ENCODE data around the gene CFAP99. TPM values are rescaled to one million over a fixed set of nuclear protein-coding genes. Genes with fewer than 3 reads are reported as not detected.

CFAP99 gene
- total RNA-seq, 1 donor: 0.27 TPM

GRCh38 chr4:2390146-2390545 lies 28.6 kb upstream of the CFAP99 start:
- DNase-seq (ENCODE audit: low read depth in 2 of 3, low spot score in 2 of 3): no peak

DNA sequence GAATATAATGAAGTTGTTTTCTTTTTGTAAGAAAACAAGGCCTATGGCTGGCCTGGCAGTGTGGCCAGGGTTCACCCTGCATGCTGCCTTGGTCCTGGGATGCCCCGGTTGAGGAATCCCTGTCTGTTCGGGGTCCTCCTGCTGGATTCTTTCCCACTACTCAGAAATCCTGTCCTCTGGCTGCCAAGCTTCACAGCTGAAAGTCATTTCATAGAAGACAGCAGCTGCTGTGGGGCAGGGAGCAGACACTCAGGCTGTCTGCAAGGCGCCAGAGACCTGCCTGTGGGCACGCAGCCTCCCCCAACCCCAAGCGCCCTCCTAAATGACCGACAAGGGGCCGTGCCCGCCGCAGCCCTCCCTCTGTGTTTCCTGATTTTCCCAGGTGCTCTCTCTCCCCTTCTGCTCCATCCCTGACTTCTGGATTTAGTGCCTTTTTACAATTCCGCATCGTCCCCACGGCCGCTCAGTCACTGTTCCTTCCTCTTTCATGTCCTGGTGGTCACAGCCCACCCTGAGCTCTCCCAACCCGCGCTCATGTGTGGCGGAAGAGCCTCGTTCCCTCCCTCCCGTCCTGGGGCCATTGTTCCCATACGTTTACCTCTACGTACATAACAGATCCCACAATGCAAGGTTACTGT lies 27.9 kb upstream of the CFAP99 start:
- DNase-seq (ENCODE audit: low read depth in 2 of 3, low spot score in 2 of 3): peak in 1 of 3 donors; percentile 56

- no peak for DNase-seq (ENCODE audit: low read depth in 2 of 3, low spot score in 2 of 3)
Observed at GRCh38 chr4:2393353-2394270, 25.1 kb upstream of the CFAP99 start.

GRCh38 chr4:2394528-2394927 lies 24.2 kb upstream of the CFAP99 start:
- DNase-seq (ENCODE audit: low read depth in 2 of 3, low spot score in 2 of 3): no peak

- no peak for DNase-seq (ENCODE audit: low read depth in 2 of 3, low spot score in 2 of 3)
Observed at GRCh38 chr4:2395038-2395437, 23.7 kb upstream of the CFAP99 start.

DNA sequence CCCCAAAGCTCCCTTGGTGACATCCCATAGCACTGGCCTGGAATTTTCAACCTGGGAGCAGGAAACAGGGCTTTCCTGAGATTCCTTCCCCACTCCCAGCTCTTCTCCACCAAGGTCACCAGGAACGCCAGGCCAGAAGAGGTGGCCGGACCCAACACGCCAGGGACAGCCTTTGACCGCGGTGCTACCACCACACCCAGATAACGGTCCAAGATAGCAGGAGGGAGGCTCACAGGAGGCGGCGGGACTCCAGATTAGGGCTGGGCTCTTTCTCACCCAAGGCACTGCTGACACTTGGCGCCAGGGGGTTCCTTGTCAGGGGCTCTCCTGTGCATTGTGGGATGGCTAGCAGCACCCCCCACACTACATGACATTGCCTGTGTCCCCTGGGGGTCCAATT lies 23.2 kb upstream of the CFAP99 start:
- DNase-seq (ENCODE audit: low read depth in 2 of 3, low spot score in 2 of 3): no peak

DNA sequence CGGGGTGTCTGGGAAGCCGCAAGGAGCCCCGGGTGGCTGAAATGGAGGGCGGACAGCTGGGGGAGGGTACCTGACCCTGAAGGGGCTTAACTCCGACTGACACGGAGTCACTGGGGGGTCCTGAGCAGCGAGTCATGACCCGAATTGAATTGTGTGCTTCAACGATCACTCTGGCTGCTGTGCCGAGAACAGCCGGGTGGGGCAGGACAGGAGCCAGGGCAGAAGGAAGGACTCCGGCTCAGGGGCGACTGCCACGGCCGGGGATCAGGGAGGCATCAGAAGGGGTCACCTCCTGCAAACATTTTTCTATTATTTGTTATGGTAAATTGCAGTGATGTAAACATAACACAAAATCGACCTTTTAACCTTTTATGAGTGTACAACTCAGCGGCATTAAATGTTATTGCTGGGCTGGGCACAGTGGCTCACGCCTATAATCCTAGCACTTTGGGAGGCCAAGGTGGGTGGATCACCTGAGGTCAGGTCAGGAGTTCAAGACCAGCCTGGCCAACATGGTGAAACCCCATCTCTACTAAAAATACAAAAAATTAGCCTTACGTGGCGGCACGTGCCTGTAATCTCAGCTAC lies 21.9 kb upstream of the CFAP99 start:
- DNase-seq (ENCODE audit: low read depth in 2 of 3, low spot score in 2 of 3): no peak

DNA sequence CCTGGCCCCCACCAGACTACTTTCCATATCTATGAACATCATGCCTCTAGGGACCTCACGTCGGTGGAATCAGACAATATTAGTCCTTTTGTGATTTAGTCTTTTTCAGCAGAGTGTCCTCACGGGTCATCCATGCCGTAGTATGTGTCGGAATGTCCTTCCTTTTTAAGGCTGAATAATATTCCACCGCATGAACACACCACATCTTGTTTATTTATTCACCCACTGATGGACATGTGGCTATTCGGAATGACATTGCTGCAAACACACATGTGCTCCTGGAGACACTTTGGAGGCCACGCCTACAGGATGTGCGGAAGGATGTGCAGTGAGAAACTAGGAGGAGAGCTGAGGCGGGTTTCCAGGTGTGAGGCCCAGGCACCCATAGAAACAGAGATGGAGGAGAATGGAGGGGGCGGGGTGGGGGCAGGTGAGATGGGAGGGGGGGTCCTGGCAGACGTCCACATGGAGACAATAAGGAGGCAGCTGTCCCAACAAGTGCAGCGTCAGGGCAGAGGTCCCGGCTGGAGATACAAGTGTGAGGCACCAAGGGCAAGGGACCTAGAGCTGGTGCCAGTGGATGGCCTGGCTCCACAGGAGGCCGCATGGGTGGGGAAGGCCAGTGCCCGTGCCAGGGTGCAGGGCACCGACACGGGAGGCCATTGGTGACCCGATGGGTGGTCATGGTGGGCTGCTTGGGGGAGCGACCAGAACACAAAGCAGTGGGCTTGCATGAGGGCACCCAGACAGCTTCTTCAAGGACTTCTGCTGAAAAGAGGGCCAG lies 21.0 kb upstream of the CFAP99 start:
- no peak for DNase-seq (ENCODE audit: low read depth in 2 of 3, low spot score in 2 of 3)

GRCh38 chr4:2399216-2399615 lies 19.5 kb upstream of the CFAP99 start:
- DNase-seq (ENCODE audit: low read depth in 2 of 3, low spot score in 2 of 3): no peak

GRCh38 chr4:2399631-2400190 lies 19.0 kb upstream of the CFAP99 start:
- no peak for DNase-seq (ENCODE audit: low read depth in 2 of 3, low spot score in 2 of 3)

GRCh38 chr4:2400841-2401609 lies 17.7 kb upstream of the CFAP99 start:
- DNase-seq (ENCODE audit: low read depth in 2 of 3, low spot score in 2 of 3): no peak

DNA sequence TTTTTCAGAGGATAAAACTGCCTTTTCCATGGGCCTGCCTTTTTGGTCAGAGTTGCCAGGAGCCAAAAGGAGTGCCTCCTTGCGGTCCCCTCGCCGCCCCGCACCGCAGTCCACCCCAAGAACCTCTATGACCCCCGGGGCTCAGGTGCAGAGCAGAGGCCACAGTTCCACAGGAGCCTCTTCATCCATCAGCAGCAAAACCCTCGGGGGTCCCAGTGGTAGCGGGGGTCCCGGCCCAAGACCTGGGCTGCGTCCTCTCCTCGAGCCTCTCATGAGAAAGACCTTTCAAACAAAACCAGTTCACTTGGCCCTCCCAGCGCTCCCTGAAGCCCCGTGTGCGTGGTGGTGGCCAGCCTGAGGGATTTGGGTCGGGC lies 17.2 kb upstream of the CFAP99 start:
- DNase-seq (ENCODE audit: low read depth in 2 of 3, low spot score in 2 of 3): no peak

DNA sequence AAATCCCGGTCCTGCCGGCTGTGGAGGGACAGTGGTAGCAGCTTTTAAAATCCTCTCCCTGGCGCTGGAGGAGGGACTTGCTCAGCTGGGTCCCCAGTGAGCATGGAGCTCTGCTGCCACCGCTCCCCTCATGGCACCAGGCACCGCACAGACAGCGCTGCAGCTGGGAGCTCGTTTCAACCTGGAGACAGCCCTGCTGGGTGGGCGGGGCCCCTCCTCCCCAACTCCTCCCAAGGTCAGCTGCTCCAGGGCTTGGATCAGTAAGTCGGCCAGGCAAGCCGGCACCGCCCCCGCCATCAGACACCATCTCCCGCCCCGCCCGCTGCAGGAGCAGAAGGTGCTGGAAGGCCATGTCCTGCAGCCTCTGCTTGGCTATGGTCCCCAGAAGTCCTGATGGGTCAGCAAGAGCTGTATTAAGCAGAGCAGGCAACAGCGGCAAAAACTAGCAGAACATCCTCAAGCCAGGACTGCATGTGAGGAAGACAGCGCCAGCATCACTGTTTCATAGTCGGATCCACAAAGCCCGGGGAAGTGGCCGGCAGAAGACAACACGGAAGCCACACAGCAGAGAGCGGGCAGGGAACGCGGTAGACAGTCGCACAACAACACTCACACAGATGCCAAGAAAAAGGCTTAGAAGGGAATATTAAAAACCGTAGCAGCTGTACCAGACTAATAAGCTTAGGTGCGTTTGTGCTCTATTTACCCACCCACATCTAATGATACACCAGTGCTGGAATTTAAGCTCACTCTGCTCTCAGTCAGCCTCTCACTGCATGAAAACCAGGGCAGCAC lies 16.5 kb upstream of the CFAP99 start:
- peak in 1 of 3 donors; percentile 46 for DNase-seq (ENCODE audit: low read depth in 2 of 3, low spot score in 2 of 3)

- no peak for DNase-seq (ENCODE audit: low read depth in 2 of 3, low spot score in 2 of 3)
Observed at GRCh38 chr4:2402941-2403340, 15.8 kb upstream of the CFAP99 start.

- DNase-seq (ENCODE audit: low read depth in 2 of 3, low spot score in 2 of 3): no peak
Observed at GRCh38 chr4:2406406-2406805, 12.3 kb upstream of the CFAP99 start.

DNA sequence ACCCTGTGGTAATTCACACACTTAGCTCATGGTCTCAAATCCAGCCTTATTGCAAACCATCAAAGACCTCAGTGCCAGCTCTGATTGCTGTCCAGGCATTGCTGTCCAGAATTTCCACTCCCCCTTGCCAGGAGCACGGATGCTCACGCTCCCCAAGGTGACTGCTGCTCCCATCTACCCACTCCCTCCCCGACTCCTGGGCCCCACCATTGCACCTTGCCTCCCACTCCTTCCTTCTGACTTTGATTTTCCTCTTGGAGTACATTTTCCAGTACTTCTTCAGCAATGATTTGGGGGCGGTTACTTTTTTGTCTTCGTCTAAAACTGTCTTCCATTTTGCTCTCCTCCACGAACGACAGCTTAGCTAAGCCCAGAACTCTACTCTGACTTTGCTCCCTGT lies 11.8 kb upstream of the CFAP99 start:
- no peak for DNase-seq (ENCODE audit: low read depth in 2 of 3, low spot score in 2 of 3)

DNA sequence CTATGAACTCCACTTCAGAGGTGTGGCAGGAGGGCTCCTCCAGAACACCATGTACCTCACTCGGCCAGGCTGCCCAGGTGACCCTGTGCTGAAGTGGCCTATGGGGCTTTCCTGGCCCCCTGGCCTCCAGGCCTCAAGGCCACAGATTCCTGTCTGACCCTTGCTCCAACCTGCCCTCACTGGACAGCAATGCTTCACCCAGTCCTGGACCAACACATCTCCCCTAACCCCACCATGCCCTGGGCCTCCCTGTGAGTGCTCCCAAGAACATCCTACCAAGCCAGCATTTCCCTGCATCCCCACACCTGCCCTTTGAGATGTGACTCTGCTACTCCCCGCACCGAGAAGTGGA lies 10.8 kb upstream of the CFAP99 start:
- no peak for DNase-seq (ENCODE audit: low read depth in 2 of 3, low spot score in 2 of 3)

GRCh38 chr4:2408401-2408958 lies 10.3 kb upstream of the CFAP99 start:
- no peak for DNase-seq (ENCODE audit: low read depth in 2 of 3, low spot score in 2 of 3)

- no peak for DNase-seq (ENCODE audit: low read depth in 2 of 3, low spot score in 2 of 3)
Observed at GRCh38 chr4:2408976-2409375, 9.8 kb upstream of the CFAP99 start.

All from hematopoietic multipotent progenitor cell (in vitro differentiated cells).